ENCODE results near the gene ING2.
"Not testable (repeated sequence)": the region's sequence is repeated elsewhere in the genome, so short reads cannot be mapped to it uniquely, and the experiment has no call there.

The ING2 gene

GRCh38 chr4:183469285-183469684 is 35.6 kb upstream of the ING2 start:
- TF ChIP-seq CTCF (IDR thresholded peaks at IDR 0.05; ENCODE audit: insufficient read depth, low read depth, low read length, missing control alignments) = no peak

GRCh38 chr4:183469936-183470335 is 34.9 kb upstream of the ING2 start:
- TF ChIP-seq CTCF (IDR thresholded peaks at IDR 0.05; ENCODE audit: insufficient read depth, low read depth, low read length, missing control alignments) = no peak
- no peak overlapping the region for H3K4me3 ChIP-seq (ENCODE audit: low read length)
- peak; percentile 83 for DNase-seq (ENCODE audit: low read depth)

More at GRCh38 chr4:183469285-183469684, 35.6 kb upstream of the ING2 start:
- no peak overlapping the region for H3K4me3 ChIP-seq (ENCODE audit: low read length)
- DNase-seq (ENCODE audit: low read depth) = no peak

DNA sequence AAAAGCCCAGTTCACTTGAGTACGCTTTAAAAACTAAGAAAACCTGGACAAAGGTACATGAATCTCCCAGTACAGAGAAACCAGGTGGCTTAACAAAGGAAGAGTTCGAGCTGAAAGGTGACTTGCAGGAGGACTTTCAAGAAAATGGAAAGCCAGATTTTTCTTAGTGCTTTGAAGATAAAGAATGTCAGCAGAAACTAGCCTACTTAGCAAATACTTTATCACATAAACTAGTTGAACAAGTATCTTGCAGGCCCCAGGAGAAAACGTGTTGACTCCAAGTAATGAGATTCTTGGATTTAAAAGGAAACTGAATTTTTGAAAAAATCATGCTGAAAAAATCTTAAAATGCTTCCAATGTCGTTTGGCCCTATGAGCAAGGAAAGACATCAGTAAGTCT is 34.0 kb upstream of the ING2 start:
- no peak overlapping the region for H3K4me3 ChIP-seq (ENCODE audit: low read length)
- DNase-seq (ENCODE audit: low read depth) = no peak
- no peak for TF ChIP-seq CTCF (IDR thresholded peaks at IDR 0.05; ENCODE audit: insufficient read depth, low read depth, low read length, missing control alignments)

GRCh38 chr4:183471946-183472708 is 32.7 kb upstream of the ING2 start:
- H3K4me3 ChIP-seq (ENCODE audit: low read length) = no peak overlapping the region
- TF ChIP-seq CTCF (IDR thresholded peaks at IDR 0.05; ENCODE audit: insufficient read depth, low read depth, low read length, missing control alignments) = peak; percentile 85
- DNase-seq (ENCODE audit: low read depth) = peak; percentile 77

DNA sequence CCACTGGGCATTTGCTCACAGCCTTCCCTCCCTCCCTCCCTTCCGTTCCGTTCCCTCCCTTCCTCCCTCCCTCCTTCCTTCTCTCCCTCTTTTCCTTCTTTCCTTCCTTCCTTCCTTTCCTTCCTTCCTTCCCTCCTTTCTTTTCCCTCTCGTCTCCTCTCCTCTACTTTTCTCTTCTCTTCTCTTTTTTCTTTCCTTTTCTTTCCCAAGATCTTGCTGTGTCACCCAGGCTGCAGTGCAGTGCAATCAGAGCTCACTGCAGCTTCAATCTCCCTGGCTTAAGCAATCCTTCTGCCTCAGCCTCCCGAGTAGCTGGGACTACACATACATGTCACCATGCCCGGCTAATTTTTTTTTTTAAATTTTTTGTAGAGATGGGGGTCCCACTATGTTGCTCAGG is 26.7 kb upstream of the ING2 start:
- no peak overlapping the region for H3K4me3 ChIP-seq (ENCODE audit: low read length)
- no peak for TF ChIP-seq CTCF (IDR thresholded peaks at IDR 0.05; ENCODE audit: insufficient read depth, low read depth, low read length, missing control alignments)
- DNase-seq (ENCODE audit: low read depth) = no peak

DNA sequence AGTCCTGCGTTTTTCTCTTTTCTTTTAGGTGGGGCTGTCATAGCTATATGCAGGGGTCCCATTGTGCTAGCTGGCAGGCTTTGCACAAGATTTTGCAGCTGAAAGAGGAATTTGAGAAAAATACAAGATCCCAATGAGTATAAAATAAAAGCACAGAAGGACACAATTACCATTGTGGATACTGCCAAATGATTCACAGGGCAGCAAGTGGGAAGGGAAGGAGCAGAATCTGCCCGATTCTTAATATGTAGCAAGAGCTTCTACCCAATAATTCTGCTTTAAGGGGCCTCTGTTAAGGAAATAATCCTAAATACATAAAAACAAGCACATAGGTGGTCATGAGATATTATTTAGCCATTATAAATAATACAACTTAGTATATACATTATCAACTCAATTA is 25.9 kb upstream of the ING2 start:
- DNase-seq (ENCODE audit: low read depth) = no peak
- no peak for TF ChIP-seq CTCF (IDR thresholded peaks at IDR 0.05; ENCODE audit: insufficient read depth, low read depth, low read length, missing control alignments)
- H3K4me3 ChIP-seq (ENCODE audit: low read length) = no peak overlapping the region

DNA sequence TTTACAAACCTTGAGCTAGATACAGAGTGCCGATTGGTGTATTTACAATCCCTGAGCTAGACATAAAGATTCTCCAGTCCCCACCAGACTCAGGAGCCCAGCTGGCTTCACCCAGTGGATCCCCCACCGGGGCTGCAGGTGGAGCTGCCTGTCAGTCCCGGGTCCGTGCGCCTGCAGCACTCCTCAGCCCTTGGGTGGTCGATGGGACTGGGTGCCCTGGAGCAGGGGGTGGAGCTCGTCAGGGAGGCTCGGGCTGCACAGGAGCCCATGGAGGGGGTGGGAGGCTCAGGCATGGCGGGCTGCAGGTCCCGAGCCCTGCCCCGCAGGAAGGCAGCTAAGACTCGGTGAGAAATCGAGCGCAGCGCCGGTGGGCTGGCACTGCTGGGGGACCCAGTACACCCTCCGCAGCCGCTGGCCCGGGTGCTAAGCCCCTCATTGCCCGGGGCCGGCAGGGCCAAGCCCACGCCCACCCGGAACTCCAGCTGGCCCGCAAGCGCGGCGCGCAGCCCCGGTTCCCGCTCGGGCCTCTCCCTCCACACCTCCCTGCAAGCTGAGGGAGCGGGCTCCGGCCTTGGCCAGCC is 22.3 kb upstream of the ING2 start:
- H3K4me3 ChIP-seq (ENCODE audit: low read length); DNase-seq (ENCODE audit: low read depth): not testable (repeated sequence)
